Esophagus muscularis mucosa (tissue), 4 donors: ENCODE data around the gene STAB2.

ENCODE experiments used
- EP300 ChIP-seq: sonication (generic); formaldehyde crosslinking; IDR thresholded peaks from one replicate; pipeline ENCODE4 v1.6.1; 2017; ENCODE audit warnings: antibody characterized with exemption
- POLR2A ChIP-seq: fragments of 450-650 bp; IDR thresholded peaks from one replicate; pipeline ENCODE4 v1.6.1; 2017; ENCODE audit warnings: antibody characterized with exemption, moderate library complexity, mild to moderate bottlenecking, low read depth
- POLR2AphosphoS5 ChIP-seq, 2 donors: sonication (generic); formaldehyde crosslinking; IDR thresholded peaks; one replicate each; pipeline ENCODE4 v1.6.1; 2017; ENCODE audit warnings: antibody characterized with exemption in 2 of 2
- TF ChIP-seq, protein P1 (sequence below), 3 experiments: fragments of 200-600 bp in 2 of 3; fragments of 450-650 bp in 1 of 3; sonication (generic) in 2 of 3; IDR thresholded peaks; one replicate each; pipeline ENCODE4 v1.5.1; 2017 to 2019; ENCODE audit warnings: antibody characterized with exemption in 3 of 3, mild to moderate bottlenecking in 2 of 3, moderate library complexity in 1 of 3

- TF ChIP-seq, protein P1, sequence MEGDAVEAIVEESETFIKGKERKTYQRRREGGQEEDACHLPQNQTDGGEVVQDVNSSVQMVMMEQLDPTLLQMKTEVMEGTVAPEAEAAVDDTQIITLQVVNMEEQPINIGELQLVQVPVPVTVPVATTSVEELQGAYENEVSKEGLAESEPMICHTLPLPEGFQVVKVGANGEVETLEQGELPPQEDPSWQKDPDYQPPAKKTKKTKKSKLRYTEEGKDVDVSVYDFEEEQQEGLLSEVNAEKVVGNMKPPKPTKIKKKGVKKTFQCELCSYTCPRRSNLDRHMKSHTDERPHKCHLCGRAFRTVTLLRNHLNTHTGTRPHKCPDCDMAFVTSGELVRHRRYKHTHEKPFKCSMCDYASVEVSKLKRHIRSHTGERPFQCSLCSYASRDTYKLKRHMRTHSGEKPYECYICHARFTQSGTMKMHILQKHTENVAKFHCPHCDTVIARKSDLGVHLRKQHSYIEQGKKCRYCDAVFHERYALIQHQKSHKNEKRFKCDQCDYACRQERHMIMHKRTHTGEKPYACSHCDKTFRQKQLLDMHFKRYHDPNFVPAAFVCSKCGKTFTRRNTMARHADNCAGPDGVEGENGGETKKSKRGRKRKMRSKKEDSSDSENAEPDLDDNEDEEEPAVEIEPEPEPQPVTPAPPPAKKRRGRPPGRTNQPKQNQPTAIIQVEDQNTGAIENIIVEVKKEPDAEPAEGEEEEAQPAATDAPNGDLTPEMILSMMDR (IDR thresholded peaks at IDR 0.05): no peak
- TF ChIP-seq POLR2A (no peak), EP300 (no peak), POLR2AphosphoS5 (IDR thresholded peaks at IDR 0.05) (no peak)
These were observed 67.7 kb downstream of the STAB2 start for GRCh38 chr12:103654816-103655215.
